Tibial artery (tissue), 4 donors: ENCODE data around the gene UCHL5.

Source experiments
- DNase-seq, 2 donors: peaks; one replicate each; pipeline ENCODE4 v3.0.0-alpha.2; 2019
- H3K27ac ChIP-seq, 2 donors: fragments of 200-600 bp; sonication (generic) in 1 of 2; 1 replicate in 1 of 2; 2 replicates in 1 of 2; pipeline ENCODE4 v1.5.1; 2018 to 2019; ENCODE audit warnings: mild to moderate bottlenecking in 1 of 2
- H3K27me3 ChIP-seq, 2 donors: fragments of 200-600 bp; sonication (generic) in 1 of 2; one replicate each; pipeline versions ENCODE4 v1.5.1 to v1.6.0; 2016 to 2019
- H3K36me3 ChIP-seq, 3 donors: fragments of 200-600 bp; sonication (generic) in 2 of 3; one replicate each; pipeline ENCODE4 v1.5.1; 2016 to 2019; ENCODE audit warnings: mild to moderate bottlenecking in 2 of 3
- H3K4me1 ChIP-seq, 4 donors: fragments of 200-600 bp; sonication (generic) in 2 of 4; 1 replicate in 3 of 4; 2 replicates in 1 of 4; pipeline ENCODE4 v1.5.1; 2016 to 2019
- H3K4me3 ChIP-seq, 2 donors: fragments of 200-600 bp; sonication (generic) in 1 of 2; 1 replicate in 1 of 2; 2 replicates in 1 of 2; pipeline ENCODE4 v1.5.1; 2018 to 2019; ENCODE audit warnings: mild to moderate bottlenecking in 2 of 2
- H3K9me3 ChIP-seq, 3 donors: fragments of 200-600 bp; sonication (generic) in 1 of 3; one replicate each; pipeline ENCODE4 v1.5.1; 2016 to 2019
- intact Hi-C: fragments of 100-400 bp; cut with DNase I; formaldehyde crosslinking; loops from one replicate; pipeline ENCODE4 v1.15.0; 2023; ENCODE audit warnings: low total_unique reads
- TF ChIP-seq, protein P1 (sequence below), 2 experiments: fragments of 200-600 bp in 1 of 2; fragments of 450-650 bp in 1 of 2; IDR thresholded peaks; one replicate each; pipeline ENCODE4 v1.5.1; 2017 to 2019; ENCODE audit warnings: antibody characterized with exemption in 2 of 2, mild to moderate bottlenecking in 1 of 2, moderate library complexity in 1 of 2

Gene UCHL5

DNA sequence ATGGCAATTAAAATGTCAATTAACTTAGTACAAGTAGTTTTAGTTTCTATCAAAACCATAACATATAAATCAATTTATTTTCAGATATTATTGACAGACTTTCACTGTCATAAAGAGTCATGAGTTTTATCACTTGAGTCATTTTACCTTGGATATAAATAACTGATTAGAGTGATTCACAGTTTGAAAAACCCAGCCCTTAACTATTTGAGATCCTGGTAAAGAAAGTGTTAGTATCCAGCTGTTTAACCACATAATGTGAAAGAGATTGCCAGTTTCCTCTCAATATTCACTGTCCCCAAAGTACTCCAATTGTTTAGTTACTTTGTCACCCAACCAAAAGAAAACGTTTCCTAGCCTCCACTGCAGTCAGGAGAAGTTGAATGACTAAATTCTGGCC lies 91.3 kb downstream of the UCHL5 start:
- intact Hi-C loops: no loop called here
- no peak for DNase-seq
- H3K36me3 ChIP-seq: no peaks in the 10 kb centered on the region
- H3K27me3 ChIP-seq: no peaks in the 10 kb centered on the region
- TF ChIP-seq, protein P1, sequence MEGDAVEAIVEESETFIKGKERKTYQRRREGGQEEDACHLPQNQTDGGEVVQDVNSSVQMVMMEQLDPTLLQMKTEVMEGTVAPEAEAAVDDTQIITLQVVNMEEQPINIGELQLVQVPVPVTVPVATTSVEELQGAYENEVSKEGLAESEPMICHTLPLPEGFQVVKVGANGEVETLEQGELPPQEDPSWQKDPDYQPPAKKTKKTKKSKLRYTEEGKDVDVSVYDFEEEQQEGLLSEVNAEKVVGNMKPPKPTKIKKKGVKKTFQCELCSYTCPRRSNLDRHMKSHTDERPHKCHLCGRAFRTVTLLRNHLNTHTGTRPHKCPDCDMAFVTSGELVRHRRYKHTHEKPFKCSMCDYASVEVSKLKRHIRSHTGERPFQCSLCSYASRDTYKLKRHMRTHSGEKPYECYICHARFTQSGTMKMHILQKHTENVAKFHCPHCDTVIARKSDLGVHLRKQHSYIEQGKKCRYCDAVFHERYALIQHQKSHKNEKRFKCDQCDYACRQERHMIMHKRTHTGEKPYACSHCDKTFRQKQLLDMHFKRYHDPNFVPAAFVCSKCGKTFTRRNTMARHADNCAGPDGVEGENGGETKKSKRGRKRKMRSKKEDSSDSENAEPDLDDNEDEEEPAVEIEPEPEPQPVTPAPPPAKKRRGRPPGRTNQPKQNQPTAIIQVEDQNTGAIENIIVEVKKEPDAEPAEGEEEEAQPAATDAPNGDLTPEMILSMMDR (IDR thresholded peaks at IDR 0.05): no peak
- no peak overlapping the region for H3K4me3 ChIP-seq
- H3K4me1 ChIP-seq: no peaks in the 10 kb centered on the region
- H3K9me3 ChIP-seq: peaks cover 0 to 4% (median 0%) of the 10 kb centered on the region in 3 donors
- H3K27ac ChIP-seq: no peak overlapping the region

DNA sequence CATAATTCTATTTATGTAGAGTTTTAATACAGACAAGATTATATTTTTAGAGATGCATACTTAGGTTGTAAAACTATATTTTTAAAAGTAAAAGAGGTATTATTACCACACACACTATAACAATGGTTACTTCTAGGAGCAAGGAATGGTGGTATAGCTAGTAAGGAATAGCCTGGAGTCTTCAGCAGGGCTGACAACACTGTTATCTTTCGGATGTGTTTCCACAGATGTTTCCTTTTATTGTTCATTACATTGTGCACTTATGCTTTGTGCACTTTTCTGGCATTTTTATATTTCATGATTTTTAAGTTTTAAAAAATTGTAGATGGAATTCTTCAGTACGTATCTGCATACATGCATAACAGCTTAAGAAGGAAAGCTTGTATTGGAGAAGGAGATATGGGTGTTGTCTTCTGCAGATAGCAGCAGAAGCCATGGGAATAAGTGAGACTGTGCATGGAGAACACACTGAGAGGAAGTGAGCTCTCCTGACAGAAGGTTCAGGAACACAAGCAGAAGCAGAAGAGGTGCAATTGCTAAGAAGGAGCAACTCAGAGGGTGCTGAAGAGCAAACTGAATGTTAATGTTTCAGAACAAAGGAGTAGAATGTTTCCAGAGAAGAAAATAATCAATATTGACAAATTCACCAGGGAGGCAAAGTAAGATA lies 91.8 kb downstream of the UCHL5 start:
- no peaks in the 10 kb centered on the region for H3K36me3 ChIP-seq
- no peak for DNase-seq
- intact Hi-C loops: no loop called here
- no peaks in the 10 kb centered on the region for H3K4me1 ChIP-seq
- peaks cover 0 to 4% (median 0%) of the 10 kb centered on the region in 3 donors for H3K9me3 ChIP-seq
- no peak overlapping the region for H3K27ac ChIP-seq
- H3K4me3 ChIP-seq: no peak overlapping the region
- H3K27me3 ChIP-seq: no peaks in the 10 kb centered on the region
- TF ChIP-seq, protein P1 (IDR thresholded peaks at IDR 0.05): no peak

DNA sequence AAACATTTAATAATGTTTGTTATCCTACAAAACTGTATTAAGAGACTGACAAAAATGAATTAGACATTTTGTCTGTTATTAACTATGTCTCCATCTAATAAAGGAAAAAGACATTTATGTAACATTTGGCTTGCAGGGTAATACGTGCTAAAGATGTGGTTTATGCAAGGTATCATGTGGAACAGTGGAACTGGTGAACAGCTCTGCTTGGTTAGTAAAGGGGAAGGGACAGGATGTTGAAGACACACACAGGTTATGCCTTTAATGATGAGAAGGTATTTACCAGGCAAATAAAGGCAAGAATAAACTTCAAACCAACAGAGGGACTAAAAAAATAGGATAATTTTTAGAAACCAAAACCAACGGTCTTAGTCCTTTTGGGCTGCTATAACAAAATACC lies 93.1 kb downstream of the UCHL5 start:
- no peaks in the 10 kb centered on the region for H3K36me3 ChIP-seq
- TF ChIP-seq, protein P1 (IDR thresholded peaks at IDR 0.05): no peak
- intact Hi-C loops: no loop called here
- peaks cover 0 to 4% (median 0%) of the 10 kb centered on the region in 3 donors for H3K9me3 ChIP-seq
- no peaks in the 10 kb centered on the region for H3K27me3 ChIP-seq
- no peak overlapping the region for H3K27ac ChIP-seq
- H3K4me1 ChIP-seq: no peaks in the 10 kb centered on the region
- no peak overlapping the region for H3K4me3 ChIP-seq
- DNase-seq: no peak

DNA sequence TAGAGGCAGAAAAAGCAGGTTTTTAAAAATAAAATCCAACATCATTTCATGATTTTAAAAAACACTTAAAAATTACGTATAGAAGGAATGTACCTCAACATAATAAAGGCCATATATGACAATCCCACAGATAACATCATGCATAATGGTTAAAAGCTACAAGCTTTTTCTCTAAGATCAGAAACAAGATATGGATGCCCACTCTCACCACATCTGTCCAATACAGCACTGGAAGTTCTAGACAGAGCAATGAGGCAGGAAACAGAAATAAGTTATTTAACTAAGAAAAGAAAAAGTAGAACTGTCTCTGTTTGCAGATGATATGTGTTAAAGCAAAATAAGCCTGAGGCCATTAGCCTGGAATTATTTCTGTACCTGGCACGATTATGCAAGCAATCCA lies 96.3 kb downstream of the UCHL5 start:
- DNase-seq: no peak
- H3K4me1 ChIP-seq: no peaks in the 10 kb centered on the region
- H3K4me3 ChIP-seq: no peak overlapping the region
- TF ChIP-seq, protein P1 (IDR thresholded peaks at IDR 0.05): no peak
- intact Hi-C loops: no loop called here
- H3K36me3 ChIP-seq: no peaks in the 10 kb centered on the region
- no peak overlapping the region for H3K27ac ChIP-seq
- H3K9me3 ChIP-seq: peaks cover 0 to 4% (median 0%) of the 10 kb centered on the region in 3 donors
- H3K27me3 ChIP-seq: no peaks in the 10 kb centered on the region
